NCI-H2081 treated with DMSO at 0.1 percent for 48 hours (cell line): ENCODE data around the gene DLX1.
A peak's percentile ranks its signal among the peaks of the same experiment; 100 is the strongest.
"Not testable (repeated sequence)": the region's sequence is repeated elsewhere in the genome, so short reads cannot be mapped to it uniquely, and the experiment has no call there.

ENCODE experiments used
- DNase-seq: peaks from one replicate; lab custom pipeline; 2025; lab: John Stamatoyannopoulos, UW

DLX1 gene

DNA sequence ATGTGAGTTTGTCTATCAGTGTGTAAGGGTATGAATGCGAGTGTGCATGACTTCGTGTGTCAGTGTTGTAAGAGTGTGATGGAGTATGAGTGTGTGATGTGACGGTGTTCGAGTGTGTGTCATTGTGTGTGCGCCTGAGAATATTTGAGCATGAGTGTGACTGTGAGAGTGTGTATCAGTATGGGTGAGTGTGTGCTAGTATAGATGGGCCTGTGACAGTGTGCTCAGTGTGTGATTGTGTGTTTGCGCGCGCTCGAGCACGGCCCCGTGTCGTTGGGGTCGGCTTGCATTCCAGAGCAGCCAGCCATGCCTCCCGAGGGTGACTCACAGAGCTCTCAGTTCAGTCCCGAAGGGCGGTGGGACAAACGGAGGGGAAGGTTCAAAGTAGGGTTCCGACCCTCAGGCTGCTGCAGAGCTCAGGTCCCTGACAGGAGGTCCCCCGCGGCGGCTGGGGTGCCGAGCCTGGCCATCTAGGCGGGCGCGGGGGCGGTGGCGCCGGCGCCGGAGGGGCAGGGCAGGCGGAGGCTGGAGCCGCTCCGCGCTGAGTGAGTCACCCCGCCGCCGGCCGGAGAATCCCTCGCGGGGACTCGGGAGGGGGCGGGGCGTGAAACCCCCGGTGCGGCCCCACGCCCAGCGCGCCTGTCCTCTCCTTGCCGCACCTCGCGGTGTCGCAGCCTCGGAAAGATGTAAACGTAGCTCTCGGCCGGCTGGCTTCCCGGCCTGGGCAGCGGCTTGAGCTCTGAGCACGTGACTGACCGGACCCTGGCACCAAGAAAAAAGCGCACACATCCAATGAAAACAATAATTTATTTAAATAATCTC is 13.6 kb downstream of the DLX1 start:
- DNase-seq = no peak

DNA sequence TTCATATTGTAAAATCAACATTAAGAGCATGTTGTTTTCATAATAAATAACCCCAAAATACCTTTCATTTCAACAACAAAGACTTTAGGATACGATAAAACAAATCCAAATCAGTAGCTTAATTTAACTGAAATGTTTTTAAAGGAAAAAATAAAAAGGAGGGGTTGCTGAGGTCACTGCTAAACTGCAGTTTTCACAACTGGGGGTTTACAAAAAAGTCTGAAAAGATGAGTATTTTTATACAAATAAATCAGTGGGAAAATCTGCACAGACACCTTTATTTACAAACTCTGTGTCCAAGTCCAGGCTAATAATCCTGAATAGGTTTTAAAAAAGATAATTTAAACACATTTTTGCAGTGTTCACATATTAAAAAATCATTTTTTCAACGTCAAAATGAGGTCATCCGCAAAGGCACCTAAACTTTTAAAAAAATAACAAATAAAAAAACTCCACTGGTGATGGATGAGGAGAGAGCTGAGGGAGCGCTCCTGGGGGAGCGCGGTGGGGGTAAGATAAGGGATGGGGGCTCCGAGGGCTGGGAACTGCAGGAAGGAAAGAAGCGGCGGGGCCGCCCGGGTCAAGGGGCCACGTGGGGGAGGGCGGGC is 14.3 kb downstream of the DLX1 start:
- DNase-seq = no peak

DNA sequence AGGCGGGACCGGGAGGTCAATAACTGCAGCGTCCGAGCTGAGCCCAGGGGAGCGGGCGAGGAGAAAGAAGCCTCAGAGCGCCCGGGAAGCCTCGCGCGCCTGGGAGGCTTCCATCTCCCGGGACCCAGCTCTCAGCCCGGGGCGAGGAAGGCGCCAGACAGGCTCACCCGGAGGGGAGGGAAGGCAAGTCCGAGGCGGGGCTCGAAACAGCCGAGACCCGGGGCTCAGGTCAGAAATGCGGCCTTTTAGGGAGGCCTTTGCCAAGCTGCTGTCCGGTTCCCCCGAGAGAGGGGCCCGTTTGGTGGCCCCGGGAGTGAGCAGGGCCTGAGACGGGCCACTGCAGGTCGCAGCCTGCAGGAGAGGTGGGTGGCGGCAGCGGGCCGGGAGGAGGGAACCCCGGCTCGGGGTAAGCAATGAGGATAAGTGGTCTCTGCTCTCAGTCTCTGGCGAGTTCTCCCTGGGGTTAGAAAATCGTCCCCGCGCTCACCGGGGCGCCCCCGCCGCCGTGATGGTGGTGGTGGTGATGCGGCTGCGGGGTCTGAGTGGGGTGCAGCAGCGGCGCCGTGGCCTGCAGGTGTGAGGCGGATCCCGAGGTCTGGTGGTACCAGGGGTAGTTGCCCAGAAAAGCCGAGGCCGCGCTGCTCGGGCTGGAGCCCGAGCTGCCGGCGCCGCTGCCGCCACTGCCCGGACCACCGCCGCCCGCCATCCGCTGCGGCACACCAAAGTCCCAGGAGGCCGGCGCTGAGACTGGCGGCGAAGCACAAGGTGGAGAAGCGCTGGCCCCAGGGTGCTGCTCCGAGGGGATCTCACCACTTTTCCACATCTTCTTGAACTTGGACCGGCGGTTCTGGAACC is 15.0 kb downstream of the DLX1 start:
- DNase-seq = no peak

DNA sequence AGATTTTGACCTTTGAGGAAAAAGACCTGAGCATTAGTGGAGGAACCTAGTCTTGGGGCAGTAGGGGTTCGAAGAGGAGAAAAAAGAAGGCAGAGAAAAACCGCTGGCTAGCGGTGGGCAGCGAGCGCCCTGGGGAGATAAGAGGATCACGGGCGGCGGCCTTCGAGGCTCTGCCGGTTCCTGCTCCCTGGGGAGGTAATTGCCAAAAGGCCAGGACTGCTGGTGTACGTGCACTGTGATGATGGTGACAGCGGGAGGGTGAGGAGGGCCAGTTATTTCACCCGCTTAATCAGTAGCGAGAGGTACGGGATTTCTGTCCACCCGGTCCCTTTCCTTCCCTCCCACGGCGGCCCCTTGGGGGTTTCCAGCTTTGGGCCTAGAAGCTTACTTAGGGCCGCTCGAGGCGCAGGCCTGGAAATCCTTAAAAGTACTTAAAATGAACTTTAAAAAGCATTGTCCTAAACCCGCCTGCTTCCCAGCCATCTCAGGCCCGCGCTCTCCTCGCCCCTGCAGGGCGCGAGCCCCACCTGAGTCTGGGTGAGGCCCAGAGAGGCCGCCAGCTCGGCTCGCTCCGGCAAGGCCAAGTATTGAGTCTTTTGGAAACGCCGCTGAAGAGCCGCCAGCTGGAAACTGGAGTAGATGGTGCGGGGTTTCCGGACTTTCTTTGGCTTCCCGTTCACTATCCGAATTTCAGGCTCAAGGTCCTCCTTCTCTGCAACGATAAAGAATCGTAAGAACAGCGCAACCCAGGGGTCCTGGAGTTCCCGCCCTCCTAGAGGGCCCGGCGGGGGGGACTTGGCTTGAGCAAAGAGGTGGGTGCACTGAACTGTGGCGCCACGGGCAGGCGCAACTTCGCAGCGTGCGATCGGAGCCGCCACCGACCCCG is 15.9 kb downstream of the DLX1 start:
- DNase-seq = no peak

DNA sequence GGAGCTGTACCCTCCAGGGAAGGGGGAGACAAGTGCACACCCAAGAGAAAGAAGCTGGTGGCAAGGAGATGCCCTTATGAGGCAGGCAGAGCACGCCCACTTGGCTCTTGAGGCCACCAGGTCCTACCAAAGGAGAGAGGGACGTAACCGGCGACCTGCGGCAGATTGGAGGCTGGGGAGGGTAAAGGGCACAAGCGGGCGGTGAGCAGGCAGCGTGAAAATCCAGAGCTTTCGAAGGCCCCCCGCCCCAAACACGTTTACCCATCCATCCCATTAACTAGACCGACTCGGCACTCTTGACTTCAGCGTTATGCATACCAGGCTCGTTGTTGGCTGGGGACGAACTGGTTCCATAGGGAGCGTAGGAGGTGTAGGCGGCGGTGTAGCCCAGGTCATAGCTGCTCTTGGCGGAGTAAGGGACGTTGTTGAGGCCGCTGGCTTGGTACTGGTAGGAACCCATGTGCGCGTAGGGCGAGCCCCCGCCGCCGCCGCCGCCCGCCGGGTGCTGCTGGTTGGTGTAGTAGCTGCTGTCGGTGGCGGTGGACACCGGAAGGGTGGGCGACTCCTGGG is 16.6 kb downstream of the DLX1 start:
- no peak for DNase-seq

DNA sequence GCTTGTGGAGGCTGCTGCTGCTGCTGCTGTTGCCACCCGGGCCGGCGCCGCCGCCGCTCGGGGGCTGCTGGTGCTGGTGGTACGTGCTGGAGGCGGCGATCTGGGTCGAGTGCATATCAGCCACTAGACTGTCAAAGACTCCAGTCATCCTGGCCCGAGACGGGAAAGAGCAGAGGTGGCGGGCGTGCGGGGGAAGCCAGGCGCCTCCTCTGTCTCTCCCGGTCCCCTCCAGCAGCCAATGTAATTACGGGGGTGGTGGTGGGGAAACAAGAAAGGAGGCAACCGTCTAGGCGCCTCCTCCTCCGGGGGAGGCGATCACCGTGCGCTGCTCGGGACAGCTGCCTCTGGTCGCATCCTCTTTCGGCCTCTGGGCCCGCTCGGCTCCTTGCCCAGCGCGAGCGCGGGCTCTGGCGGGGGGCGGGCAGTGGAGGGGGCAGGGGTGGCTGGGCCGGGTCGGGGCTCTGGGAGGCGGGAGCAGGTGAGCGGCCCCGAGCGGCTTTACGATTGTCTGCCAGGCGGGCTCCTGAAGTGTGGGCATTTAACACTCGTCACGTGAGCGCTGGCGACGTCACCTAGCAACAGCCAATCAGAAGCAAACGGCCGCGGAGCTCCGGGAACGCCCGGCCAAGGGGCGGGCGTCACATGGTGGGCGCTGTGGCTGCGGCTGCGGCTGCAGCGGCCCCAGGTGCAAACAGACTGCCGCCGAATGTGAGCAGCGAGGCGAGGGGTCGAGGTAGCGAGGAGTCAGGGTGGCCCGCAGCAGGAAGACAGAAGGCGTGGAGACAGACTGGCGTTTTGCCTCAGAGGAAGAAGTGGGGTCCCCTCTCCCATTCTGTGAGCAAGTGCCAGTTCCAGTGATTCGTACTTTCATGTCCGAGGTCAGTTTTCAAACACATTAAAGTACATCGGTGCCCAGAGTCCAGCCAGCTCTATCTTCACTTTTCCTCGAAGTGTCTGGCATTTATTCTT is 17.4 kb downstream of the DLX1 start, which contains the start of gene DLX2:
TSS of gene DLX2 (minus strand) at position 510 of the 969 bp plus-strand sequence. CDS start at position 148, 362 bp downstream.
- DNase-seq = peak; percentile 91

DNA sequence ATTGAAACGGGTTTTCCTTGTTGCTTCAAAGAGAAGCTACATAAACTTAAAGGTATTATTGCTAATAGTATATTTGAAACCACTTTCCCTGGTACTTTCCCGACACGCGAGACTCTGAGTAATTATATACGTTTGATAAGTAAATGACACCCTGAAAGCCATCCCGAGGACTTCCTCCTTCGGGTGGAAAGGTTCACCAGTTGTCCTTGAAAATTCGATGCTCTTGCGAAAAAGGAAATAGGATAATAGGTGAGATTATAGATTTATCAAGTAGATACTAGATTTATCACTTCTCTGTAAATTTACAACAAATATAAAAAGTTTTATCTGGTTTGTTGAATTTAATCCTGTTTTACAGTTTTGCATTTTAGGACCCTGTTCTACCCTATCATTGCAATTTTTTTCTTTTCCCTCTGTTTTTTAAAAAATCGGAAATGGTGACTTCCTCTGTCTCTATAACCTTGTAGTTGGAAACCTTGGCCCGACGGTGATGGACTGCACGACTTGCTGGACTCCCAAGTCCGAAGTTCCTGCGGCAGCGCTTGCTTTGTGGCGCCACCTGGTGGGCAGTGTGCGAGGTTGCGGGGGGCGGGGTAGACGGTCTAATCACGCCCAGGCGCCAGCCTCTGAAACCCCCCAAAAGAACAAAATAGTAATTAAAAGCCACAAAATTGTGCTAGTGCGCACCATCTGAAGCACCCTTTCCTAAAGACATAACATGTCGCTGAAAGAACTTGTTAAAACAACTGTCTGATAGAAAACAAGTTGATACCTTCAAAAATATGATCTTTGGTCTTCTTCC is 18.4 kb downstream of the DLX1 start:
- peak; percentile 36 for DNase-seq

DNA sequence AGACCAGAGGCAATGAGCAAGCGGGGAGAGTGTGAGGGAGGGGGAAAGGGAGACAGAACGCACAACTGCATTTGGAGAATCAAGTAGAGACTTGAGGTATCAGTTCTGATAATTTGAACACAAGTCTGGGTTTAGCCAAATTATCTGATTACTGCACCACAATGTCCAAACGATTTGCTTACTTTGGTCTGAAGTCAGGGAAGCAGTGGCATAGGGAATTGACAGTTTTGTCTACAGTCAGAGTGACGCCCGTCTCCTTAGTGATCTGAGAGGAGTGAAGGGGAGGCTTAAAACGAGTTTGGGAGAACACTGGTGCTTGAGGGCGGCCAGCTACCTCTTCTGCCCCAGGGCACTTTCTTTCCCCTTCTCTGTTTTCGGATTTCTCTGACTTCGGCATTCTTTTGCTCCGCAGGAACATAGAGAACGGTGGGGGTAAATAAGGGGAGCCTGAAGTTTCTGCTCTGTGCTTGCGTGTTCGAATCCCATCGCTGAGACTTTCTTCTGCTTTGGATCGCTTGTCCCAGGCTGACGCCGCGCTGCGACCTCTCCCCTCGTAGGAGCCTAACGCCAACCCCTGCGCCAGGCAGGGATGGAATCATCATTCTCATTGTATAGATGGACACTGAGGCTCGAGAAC is 20.3 kb downstream of the DLX1 start:
- DNase-seq = no peak

DNA sequence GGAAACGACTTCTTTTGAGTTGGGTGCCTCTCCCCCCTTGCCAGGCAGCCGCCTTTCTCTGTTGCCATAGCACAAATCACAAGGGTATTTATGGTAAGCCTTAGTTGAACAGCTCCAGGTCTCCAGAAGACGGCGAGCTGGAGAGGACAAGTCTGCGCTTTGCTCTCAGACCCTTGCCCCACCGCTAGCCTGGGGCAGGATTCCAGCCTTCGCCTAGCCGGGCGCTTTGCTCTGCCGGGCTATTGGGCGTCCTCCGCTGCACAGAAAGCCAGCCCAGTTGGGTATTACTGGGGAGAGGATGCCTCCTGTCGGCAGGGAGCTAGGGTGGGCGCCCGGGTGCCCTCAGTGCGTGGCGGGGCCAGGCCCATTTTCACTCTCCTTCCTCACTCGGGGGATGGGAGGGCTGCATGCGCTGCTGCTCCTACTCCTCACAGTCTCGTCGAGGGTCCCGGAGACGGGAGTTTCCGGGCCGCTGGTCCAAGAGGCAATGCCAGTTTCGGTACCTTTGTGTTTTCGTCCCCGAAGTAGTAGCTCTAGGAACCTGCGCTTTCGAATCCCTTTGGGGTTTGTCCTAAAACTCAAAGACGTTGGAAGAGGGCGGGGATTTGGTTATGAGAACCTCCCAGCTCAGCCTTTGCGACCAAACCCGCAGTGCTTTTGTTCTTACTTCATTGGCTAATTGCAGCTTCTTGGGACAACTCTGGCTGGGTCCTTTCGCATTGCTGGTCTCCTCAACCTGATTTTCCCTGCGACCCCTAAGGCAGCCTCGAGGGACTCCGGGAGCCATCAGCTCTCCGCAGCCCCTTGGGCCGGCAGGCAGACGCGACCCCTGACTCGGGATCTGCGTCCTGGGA is 21.0 kb downstream of the DLX1 start:
- DNase-seq = no peak

DNA sequence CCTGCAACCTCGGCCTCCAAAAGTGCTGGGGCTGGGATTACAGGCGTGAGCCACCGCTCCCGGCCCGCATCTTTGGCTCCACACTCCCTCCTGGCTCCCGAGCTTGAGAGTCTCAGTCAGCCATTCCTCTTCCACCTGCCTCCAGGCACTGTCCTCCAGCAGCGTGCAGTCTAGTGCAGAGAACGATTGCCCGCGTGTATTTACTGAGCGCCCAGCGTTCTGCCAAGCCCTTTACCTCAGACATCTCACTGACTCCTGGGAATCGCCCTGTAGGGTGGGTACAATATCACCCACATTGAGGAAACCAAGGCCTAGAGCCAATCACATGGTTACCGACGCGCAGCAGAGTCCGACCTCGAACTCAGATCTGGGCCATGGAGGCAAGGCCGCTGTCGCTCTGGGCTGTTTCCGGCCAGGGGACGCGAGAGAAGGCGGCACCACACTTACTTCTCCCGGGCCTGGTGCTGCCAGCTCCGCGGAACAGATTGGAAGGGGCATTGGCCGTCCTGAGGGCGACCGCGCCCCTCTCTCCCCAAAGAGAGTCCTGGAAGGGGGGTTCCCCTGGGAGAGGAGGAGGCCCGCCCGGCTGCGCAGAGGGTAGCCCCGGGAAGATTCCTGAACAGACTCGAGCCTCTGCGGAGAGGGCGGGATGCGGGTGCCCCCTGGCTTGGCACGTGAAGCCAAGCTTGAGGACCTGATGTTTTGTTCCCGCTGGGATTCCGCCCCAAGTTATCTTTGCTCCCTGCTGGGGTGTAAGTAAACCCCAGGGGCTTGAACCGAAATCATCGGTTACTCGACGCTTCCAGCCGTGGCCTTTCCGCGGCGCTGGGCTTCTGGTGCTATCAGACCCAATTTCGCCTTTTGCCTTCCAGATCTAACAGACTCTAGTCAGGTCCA is 22.6 kb downstream of the DLX1 start:
- no peak for DNase-seq

DNA sequence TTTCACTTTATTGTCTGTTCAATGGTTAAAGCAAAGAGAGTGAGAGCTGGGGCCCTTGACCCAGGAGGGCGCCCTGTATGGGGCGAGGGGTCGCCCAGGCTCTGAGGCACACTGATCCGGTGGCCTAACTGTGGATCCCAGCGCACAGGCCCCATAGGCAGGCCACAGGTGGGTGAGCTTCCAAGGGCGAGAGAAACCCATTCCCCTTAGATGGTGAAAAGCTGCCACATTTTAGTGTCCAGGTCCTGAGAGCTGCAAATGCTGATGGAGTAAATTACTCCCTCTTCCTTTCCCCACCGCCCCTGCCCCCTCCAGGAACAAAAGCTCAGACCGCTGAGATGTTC is 23.3 kb downstream of the DLX1 start:
- DNase-seq = no peak

DNA sequence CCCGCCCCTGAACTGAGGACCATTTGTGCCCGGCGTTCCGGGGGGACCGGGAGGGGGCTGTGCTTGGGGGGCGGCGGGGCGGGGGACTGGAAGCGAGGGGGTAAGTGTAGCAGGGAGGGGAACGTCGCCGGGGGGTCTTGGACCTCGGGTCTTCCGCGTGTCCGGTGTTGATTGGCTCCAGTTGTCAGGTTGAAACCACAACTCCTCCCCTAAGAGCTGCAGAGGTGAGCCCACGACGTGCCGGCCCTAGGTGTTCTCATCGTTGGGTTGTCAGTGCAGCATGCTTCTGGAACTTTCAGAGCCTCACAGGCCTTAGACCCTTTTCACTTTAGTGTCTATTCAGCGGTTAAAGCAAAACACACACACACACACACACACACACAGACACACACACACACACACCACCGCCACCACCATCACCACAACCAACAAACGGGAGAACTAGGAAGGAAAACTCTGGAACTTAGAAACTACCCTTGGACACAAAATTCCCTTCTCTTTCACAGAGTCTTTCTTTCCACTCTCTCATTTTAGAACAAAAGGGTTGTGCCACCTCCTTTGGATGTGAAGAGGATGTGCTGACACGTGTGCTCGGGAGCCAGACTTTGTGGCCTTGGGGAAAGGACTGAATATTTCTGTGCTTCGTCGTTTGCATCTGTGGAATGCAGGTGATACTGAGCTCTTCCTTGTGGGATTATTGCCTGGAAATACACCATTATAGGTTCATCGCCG is 24.1 kb downstream of the DLX1 start:
- no peak for DNase-seq

DNA sequence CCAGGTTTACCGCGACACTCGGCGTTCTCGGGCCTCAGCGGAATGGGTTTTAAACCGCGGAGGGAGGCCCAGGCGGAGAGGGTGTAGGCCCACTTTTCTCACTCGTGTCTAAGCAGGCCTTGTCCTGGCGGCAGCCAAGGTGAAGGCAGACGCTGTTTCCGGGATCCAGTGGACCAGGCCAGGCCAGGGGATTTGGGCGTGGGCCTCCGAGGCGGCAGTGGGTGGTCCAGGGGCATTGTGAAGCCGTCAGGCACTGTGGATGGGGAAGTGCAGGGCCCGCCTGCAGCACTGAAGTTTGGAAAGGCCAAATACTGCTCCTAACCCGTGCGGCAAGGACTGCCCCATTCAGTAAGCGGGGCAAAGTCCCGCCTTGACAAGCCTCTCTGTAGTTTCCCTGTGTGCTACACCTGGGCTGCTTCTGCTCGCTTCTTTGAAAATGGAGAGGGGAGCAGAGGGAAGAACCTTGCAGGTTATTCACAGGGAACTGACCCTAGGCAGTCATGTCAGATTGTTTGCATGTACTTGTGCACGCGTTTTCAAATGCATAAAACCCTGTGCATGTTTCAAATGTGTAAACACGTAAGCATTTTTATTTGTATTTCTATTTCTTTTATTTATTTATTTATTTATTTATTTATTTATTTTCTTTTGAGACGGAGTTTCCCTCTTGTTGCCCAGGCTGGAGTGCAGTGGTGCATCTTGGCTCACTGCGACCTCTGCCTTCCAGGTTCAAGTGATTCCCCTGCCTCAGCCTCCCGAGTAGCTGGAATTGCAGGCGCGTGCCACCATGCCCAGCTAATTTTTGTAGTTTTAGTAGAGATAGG is 24.9 kb downstream of the DLX1 start:
- DNase-seq = no peak

DNA sequence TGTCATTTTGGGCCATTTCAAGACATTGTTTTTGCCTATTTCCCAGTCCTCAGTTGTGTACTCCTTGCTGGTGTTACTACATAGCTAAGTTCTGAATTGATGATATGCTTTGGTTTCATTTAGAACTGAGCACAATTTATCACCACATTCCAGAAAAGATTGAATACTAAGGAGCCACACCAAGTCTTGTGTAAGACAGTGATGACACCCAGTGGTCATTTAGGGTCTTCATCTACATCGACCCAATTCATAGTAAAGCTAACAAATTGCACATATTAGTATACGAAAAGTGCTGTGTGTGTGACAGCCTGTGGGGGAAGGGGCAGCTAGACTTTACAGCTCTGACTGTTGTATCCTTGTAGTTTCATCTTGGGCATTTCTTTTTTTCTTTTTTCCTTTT is 28.3 kb downstream of the DLX1 start:
- no peak for DNase-seq

DNA sequence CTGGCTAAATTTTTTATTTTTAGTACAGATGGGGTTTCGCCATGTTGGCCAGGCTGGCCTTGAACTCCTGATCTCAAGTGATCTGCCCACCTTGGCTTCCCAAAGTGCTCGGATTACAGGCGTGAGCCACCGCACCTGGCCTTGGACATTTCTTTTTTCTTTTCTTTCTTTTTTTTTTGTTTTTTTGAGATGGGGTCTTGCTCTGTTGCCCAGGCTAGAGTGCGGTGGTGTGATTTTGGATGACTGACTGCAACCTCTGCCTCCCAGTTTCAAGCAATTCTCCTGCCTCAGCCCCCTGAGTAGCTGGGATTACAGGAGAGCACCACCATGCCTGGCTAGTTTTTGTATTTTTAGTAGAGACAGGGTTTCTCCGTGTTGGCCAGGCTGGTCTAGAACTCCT is 28.9 kb downstream of the DLX1 start:
- DNase-seq = not testable (repeated sequence)
